Measurements from ENCODE around the gene ASAP2.

- TF ChIP-seq EP300 (IDR thresholded peaks at IDR 0.05) (no peak), CTCF (IDR thresholded peaks at IDR 0.05) (no peak)
These were observed 182.6 kb downstream of the ASAP2 start for GRCh38 chr2:9388950-9389911.

Data from tibial nerve (tissue), 4 donors.